ENCODE data around the gene SMIM45.
"Not testable (repeated sequence)": the region's sequence is repeated elsewhere in the genome, so short reads cannot be mapped to it uniquely, and the experiment has no call there.

Gene SMIM45

GRCh38 chr22:41947424-41948080, 4.4 kb upstream of the SMIM45 start:
- Histone ChIP-seq H3K4me1 (peaks cover 11% of the 10 kb centered on the region), H3K36me3 (no peaks in the 10 kb centered on the region), H3K9me3 (no peaks in the 10 kb centered on the region), H3K27me3 (peaks cover 7% of the 10 kb centered on the region), H3K27ac (no peak overlapping the region), H3K4me3 (peak overlapping the region; percentile 76)
- TF ChIP-seq EP300 (IDR thresholded peaks at IDR 0.05) = no peak
- no peak for TF ChIP-seq POLR2A (IDR thresholded peaks at IDR 0.05)
- no peak for TF ChIP-seq POLR2AphosphoS5 (IDR thresholded peaks at IDR 0.05)
- no peak for TF ChIP-seq CTCF (IDR thresholded peaks at IDR 0.05)
- DNase-seq (ENCODE audit: low spot score in 2 of 2) = no peak
- WGBS = 69% methylated on average over 21 of the region's 21 CpGs

- no peak for TF ChIP-seq EP300 (IDR thresholded peaks at IDR 0.05)
- no peak for TF ChIP-seq POLR2A (IDR thresholded peaks at IDR 0.05)
- no peak for TF ChIP-seq CTCF (IDR thresholded peaks at IDR 0.05)
- no peak for TF ChIP-seq POLR2AphosphoS5 (IDR thresholded peaks at IDR 0.05)
- WGBS = 75% methylated on average over 2 of the region's 2 CpGs
- no peaks in the 10 kb centered on the region for H3K36me3 ChIP-seq
- H3K27ac ChIP-seq = no peak overlapping the region
- H3K4me3 ChIP-seq = no peak overlapping the region
- peaks cover 7% of the 10 kb centered on the region for H3K27me3 ChIP-seq
- no peak for DNase-seq (ENCODE audit: low spot score in 2 of 2)
- no peaks in the 10 kb centered on the region for H3K9me3 ChIP-seq
- peaks cover 11% of the 10 kb centered on the region for H3K4me1 ChIP-seq
Measured at GRCh38 chr22:41948142-41948541, 3.8 kb upstream of the SMIM45 start.

- not testable (repeated sequence) for H3K9me3 ChIP-seq; H3K36me3 ChIP-seq; H3K27me3 ChIP-seq; DNase-seq (ENCODE audit: low spot score in 2 of 2); H3K27ac ChIP-seq; H3K4me3 ChIP-seq
- 82% methylated on average over 8 of the region's 8 CpGs for WGBS
- H3K4me1 ChIP-seq = peaks cover 11% of the 10 kb centered on the region
Measured at GRCh38 chr22:41948928-41949296, 3.0 kb upstream of the SMIM45 start.

- H3K27me3 ChIP-seq = peaks cover 7% of the 10 kb centered on the region
- H3K27ac ChIP-seq = no peak overlapping the region
- WGBS = 85% methylated on average over 7 of the region's 7 CpGs
- H3K9me3 ChIP-seq = no peaks in the 10 kb centered on the region
- TF ChIP-seq CTCF (IDR thresholded peaks at IDR 0.05) = no peak
- H3K4me3 ChIP-seq = no peak overlapping the region
- DNase-seq (ENCODE audit: low spot score in 2 of 2) = no peak
- H3K4me1 ChIP-seq = peaks cover 11% of the 10 kb centered on the region
- no peaks in the 10 kb centered on the region for H3K36me3 ChIP-seq
Measured at GRCh38 chr22:41949297-41949965, 2.5 kb upstream of the SMIM45 start.

- Histone ChIP-seq H3K27me3 (peaks cover 7% of the 10 kb centered on the region), H3K4me3 (no peak overlapping the region), H3K27ac (no peak overlapping the region), H3K9me3 (no peaks in the 10 kb centered on the region), H3K36me3 (no peaks in the 10 kb centered on the region), H3K4me1 (peaks cover 3% of the 10 kb centered on the region)
- no peak for TF ChIP-seq POLR2AphosphoS5 (IDR thresholded peaks at IDR 0.05)
- WGBS = 78% methylated on average over 2 of the region's 2 CpGs
- DNase-seq (ENCODE audit: low spot score in 2 of 2) = no peak
Measured at GRCh38 chr22:41952713-41953112, 763 bp downstream of the SMIM45 start.

GRCh38 chr22:41957941-41958556, 6.1 kb downstream of the SMIM45 start:
- no peak for TF ChIP-seq POLR2A (IDR thresholded peaks at IDR 0.05)
- no peak for TF ChIP-seq CTCF (IDR thresholded peaks at IDR 0.05)
- TF ChIP-seq POLR2AphosphoS5 (IDR thresholded peaks at IDR 0.05) = no peak
- TF ChIP-seq EP300 (IDR thresholded peaks at IDR 0.05) = no peak
- Histone ChIP-seq H3K4me1 (peaks cover 7% of the 10 kb centered on the region), H3K9me3 (no peaks in the 10 kb centered on the region), H3K36me3 (no peaks in the 10 kb centered on the region), H3K4me3 (peak overlapping the region; percentile 27), H3K27ac (no peak overlapping the region), H3K27me3 (no peaks in the 10 kb centered on the region)
- WGBS = 81% methylated on average over 10 of the region's 23 CpGs
- no peak for DNase-seq (ENCODE audit: low spot score in 2 of 2)

Measured in suprapubic skin (tissue), 4 donors.